HEK293 (cell line): ENCODE data around the gene LRRN2.

ENCODE experiments used
- CTCF ChIA-PET: fragments of 350-600 bp; formaldehyde crosslinking; extraction: SDS; loops from one replicate; lab custom pipeline; 2021; ENCODE audit warnings: antibody characterized with exemption; lab: Yijun Ruan, JAX
- POLR2A ChIA-PET: fragments of 300-600 bp; formaldehyde crosslinking; extraction: SDS; loops from one replicate; lab custom pipeline; 2020; ENCODE audit warnings: antibody characterized with exemption, inconsistent platforms; lab: Yijun Ruan, JAX
- H3K27ac ChIP-seq: fragments of 200-500 bp; sonication (Bioruptor generic); 2 replicates; pipeline ENCODE4 v1.5.1; 2014; ENCODE audit warnings: low read depth, low read length, control low read depth, inconsistent platforms; ENCODE audit errors: extremely low read depth
- H3K36me3 ChIP-seq, 2 experiments: fragments of 200-500 bp in 1 of 2; sonication (Bioruptor generic) in 1 of 2; 1 replicate in 1 of 2; 2 replicates in 1 of 2; pipeline ENCODE4 v1.5.1; 2014 to 2017; ENCODE audit warnings: inconsistent platforms in 2 of 2, low read length in 2 of 2; ENCODE audit not compliant: control insufficient read depth in 2 of 2, insufficient read depth in 1 of 2
- H3K4me1 ChIP-seq: fragments of 200-500 bp; sonication (Bioruptor generic); 2 replicates; pipeline ENCODE4 v1.5.1; 2014; ENCODE audit warnings: mild to moderate bottlenecking, low read length, inconsistent platforms; ENCODE audit not compliant: control insufficient read depth, insufficient read depth
- H3K4me3 ChIP-seq: 2 replicates; pipeline ENCODE4 v1.5.1; 2011; ENCODE audit warnings: low read depth, mild to moderate bottlenecking, control low read depth, low read length, moderate library complexity
- H3K9me3 ChIP-seq: fragments of 200-500 bp; sonication (Bioruptor generic); 2 replicates; pipeline ENCODE4 v1.5.1; 2014; ENCODE audit warnings: low read depth, low read length, inconsistent platforms; ENCODE audit not compliant: control insufficient read depth, insufficient read depth
- EGR2 ChIP-seq: fragments of 450-650 bp; formaldehyde crosslinking; IDR thresholded peaks from 2 replicates; pipeline ENCODE4 v1.5.1; 2016; ENCODE audit warnings: low read depth, missing biosample characterization, missing genetic modification characterization
- GLIS1 ChIP-seq: fragments of 450-650 bp; formaldehyde crosslinking; IDR thresholded peaks from 2 replicates; pipeline ENCODE4 v1.5.1; 2016; ENCODE audit warnings: missing biosample characterization, missing genetic modification characterization
- MEIS1 ChIP-seq: sonication (generic); formaldehyde crosslinking; IDR thresholded peaks from 2 replicates; pipeline ENCODE4 v1.8.1; 2022; ENCODE audit warnings: missing genetic modification reagents, mild to moderate bottlenecking, borderline replicate concordance
- TRIM28 ChIP-seq: IDR thresholded peaks from 2 replicates; pipeline ENCODE4 v1.6.1; 2011; ENCODE audit warnings: low read length, control low read depth, borderline replicate concordance
- ZBTB17 ChIP-seq: fragments of 450-650 bp; formaldehyde crosslinking; IDR thresholded peaks from 2 replicates; pipeline ENCODE4 v1.5.1; 2016; ENCODE audit warnings: missing biosample characterization, missing genetic modification characterization
- ZBTB21 ChIP-seq: fragments of 450-650 bp; formaldehyde crosslinking; IDR thresholded peaks from 2 replicates; pipeline ENCODE4 v1.5.1; 2017; ENCODE audit warnings: missing biosample characterization, missing genetic modification characterization
- ZFHX2 ChIP-seq: fragments of 450-650 bp; formaldehyde crosslinking; conservative IDR thresholded peaks from 2 replicates; pipeline ENCODE4 v1.5.1; 2016; ENCODE audit warnings: missing biosample characterization, missing genetic modification characterization
- ZIC2 ChIP-seq: fragments of 450-650 bp; formaldehyde crosslinking; IDR thresholded peaks from 2 replicates; pipeline ENCODE4 v1.5.1; 2016; ENCODE audit warnings: missing biosample characterization, missing genetic modification characterization
- ZNF10 ChIP-seq: fragments of 450-650 bp; formaldehyde crosslinking; IDR thresholded peaks from 2 replicates; pipeline ENCODE4 v1.5.1; 2017; ENCODE audit warnings: missing biosample characterization, missing genetic modification characterization
- ZNF112 ChIP-seq: fragments of 450-650 bp; formaldehyde crosslinking; IDR thresholded peaks from 2 replicates; pipeline ENCODE4 v1.5.0; 2017; ENCODE audit warnings: missing biosample characterization, missing genetic modification characterization
- ZNF16 ChIP-seq: fragments of 450-650 bp; formaldehyde crosslinking; IDR thresholded peaks from 2 replicates; pipeline ENCODE4 v1.5.1; 2016; ENCODE audit warnings: low read depth, missing biosample characterization, missing genetic modification characterization
- ZNF214 ChIP-seq: fragments of 450-650 bp; formaldehyde crosslinking; IDR thresholded peaks from 2 replicates; pipeline ENCODE4 v1.5.1; 2017; ENCODE audit warnings: missing biosample characterization, mild to moderate bottlenecking, missing genetic modification characterization, borderline replicate concordance
- ZNF223 ChIP-seq: fragments of 450-650 bp; formaldehyde crosslinking; IDR thresholded peaks from 2 replicates; pipeline ENCODE4 v1.5.1; 2016; ENCODE audit warnings: missing biosample characterization, missing genetic modification characterization
- ZNF266 ChIP-seq: fragments of 450-650 bp; formaldehyde crosslinking; IDR thresholded peaks from 2 replicates; pipeline ENCODE4 v1.5.1; 2016; ENCODE audit warnings: missing biosample characterization, missing genetic modification characterization, low read depth
- ZNF302 ChIP-seq: fragments of 450-650 bp; formaldehyde crosslinking; IDR thresholded peaks from 2 replicates; pipeline ENCODE4 v1.5.1; 2016; ENCODE audit warnings: missing biosample characterization, missing genetic modification characterization, low read depth
- ZNF623 ChIP-seq: fragments of 450-650 bp; formaldehyde crosslinking; IDR thresholded peaks from 2 replicates; pipeline ENCODE4 v1.5.1; 2016; ENCODE audit warnings: missing biosample characterization, missing genetic modification characterization
- ZNF664 ChIP-seq: fragments of 450-650 bp; formaldehyde crosslinking; IDR thresholded peaks from 2 replicates; pipeline ENCODE4 v1.5.1; 2016; ENCODE audit warnings: missing biosample characterization, missing genetic modification characterization
- ZNF791 ChIP-seq: fragments of 450-650 bp; formaldehyde crosslinking; IDR thresholded peaks from 2 replicates; pipeline ENCODE4 v1.5.1; 2016; ENCODE audit warnings: missing biosample characterization, missing genetic modification characterization
- TF ChIP-seq, protein P1 (sequence below): fragments of 450-650 bp; IDR thresholded peaks from 2 replicates; pipeline ENCODE4 v1.5.1; 2018; ENCODE audit warnings: missing biosample characterization, mild to moderate bottlenecking, missing genetic modification characterization
- TF ChIP-seq, protein P2 (sequence below): fragments of 450-650 bp; formaldehyde crosslinking; IDR thresholded peaks from 2 replicates; pipeline ENCODE4 v1.5.1; 2017; ENCODE audit warnings: missing biosample characterization, missing genetic modification characterization

The LRRN2 gene

DNA sequence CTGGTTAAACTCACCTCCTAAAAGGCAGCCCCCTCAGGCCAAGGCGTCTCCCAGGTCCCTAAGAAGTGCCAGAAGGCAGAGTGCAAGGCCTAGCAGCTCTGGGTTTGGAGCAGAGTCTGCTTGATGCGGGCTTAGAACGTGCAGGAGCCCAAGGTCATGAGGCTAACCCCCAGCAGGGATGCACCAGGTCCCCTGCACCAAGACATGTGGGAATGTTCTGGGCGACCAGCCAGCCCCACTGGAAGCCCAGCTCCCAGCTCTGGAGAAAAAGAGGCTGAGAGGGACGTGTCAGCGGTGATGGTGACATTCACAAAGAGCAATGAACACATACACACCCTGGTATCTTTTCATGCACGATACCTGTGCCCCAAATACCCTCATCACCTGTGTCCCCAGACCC, 5.1 kb downstream of the LRRN2 start:
- CTCF ChIA-PET = interaction anchor here (1.3 kb wide), 1 partner anchor 11 kb away, joined by 3 read pairs; no protein-coding TSS in a partner anchor
- Histone ChIP-seq H3K4me1 (no peaks in the 10 kb centered on the region), H3K36me3 (no peaks in the 10 kb centered on the region), H3K9me3 (no peaks in the 10 kb centered on the region), H3K27ac (no peak overlapping the region)
- TF ChIP-seq ZIC2 (tag by site-specific recombination) (peak; percentile 30; the same call in 1 of the 2 replicates), GLIS1 (tag by site-specific recombination) (peak; percentile 73), ZNF16 (tag by site-specific recombination) (no peak), ZNF266 (tag by site-specific recombination) (no peak)
- TF ChIP-seq, all 188 proteins: peak for 2
- POLR2A ChIA-PET = no interaction called here
- H3K4me3 ChIP-seq = no peak overlapping the region

DNA sequence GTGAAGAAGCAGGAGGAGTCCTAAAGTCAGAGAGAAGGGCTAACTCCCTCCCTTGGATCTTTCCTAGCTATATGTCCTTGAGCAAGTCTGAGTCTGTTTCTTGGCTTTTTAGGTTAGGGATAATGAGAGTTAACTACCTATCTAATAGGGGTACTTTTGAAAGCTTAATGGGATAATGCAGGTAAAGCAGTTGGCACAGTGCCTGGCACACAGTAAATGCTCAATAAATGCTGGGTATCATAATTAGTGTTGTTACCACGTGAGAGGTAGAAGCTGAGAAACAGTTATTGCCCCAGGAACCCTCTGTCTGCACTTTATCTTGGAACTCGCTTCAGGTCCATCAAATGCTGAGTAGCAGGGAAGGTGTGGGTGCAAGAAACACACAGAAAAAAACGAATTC, 5.5 kb downstream of the LRRN2 start:
- POLR2A ChIA-PET = no interaction called here
- no peaks in the 10 kb centered on the region for H3K36me3 ChIP-seq
- H3K4me1 ChIP-seq = no peaks in the 10 kb centered on the region
- no peak overlapping the region for H3K27ac ChIP-seq
- no peaks in the 10 kb centered on the region for H3K9me3 ChIP-seq
- H3K4me3 ChIP-seq = no peak overlapping the region
- CTCF ChIA-PET = no interaction called here
- TF ChIP-seq ZNF791 (tag by site-specific recombination) = no peak
- peak; percentile 82 for TF ChIP-seq ZNF664 (tag by site-specific recombination)
- TF ChIP-seq ZBTB17 (tag by site-specific recombination) = no peak
- TF ChIP-seq, protein P1, sequence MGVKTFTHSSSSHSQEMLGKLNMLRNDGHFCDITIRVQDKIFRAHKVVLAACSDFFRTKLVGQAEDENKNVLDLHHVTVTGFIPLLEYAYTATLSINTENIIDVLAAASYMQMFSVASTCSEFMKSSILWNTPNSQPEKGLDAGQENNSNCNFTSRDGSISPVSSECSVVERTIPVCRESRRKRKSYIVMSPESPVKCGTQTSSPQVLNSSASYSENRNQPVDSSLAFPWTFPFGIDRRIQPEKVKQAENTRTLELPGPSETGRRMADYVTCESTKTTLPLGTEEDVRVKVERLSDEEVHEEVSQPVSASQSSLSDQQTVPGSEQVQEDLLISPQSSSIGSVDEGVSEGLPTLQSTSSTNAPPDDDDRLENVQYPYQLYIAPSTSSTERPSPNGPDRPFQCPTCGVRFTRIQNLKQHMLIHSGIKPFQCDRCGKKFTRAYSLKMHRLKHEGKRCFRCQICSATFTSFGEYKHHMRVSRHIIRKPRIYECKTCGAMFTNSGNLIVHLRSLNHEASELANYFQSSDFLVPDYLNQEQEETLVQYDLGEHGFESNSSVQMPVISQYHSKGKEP = no peak

DNA sequence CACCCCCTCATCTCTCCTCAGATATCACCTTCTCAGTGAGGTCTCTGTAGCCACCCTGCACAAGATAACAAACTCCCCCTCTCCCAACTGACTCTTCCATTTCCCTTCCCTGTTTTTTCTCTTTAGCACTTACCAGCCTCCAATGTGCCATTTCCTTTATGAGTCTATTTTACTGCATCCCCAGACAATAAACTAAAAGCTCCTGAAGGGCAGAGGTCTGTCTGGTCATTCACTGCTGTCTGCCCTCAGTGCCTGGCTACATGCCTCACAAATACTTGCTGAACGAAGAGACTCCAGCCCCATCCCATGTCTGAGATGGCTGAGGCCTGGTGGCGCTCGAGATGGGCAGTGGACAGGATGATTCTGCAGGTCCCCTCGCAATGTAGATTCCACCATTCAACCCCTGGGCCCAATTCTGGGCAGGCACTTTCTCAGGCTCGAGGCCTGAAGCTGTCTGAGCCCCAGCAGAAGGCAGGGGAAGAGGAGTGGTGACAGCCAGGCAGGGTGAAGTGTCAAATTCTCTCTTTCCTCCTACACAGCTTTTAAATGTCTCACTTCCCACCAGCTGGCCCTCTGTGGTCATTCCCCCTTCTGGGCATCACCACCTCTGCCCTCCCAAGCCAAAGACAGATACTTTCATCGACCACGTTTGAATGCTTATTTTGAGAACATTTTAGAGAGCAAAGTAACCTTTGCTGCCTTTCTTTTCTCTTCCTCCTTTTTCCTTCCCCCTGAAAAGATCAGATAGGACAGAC, 6.6 kb downstream of the LRRN2 start:
- H3K27ac ChIP-seq = no peak overlapping the region
- ChIA-PET POLR2A (no interaction called here), CTCF (interaction anchor here (1.0 to 1.2 kb wide), 2 partner anchors 68 to 128 kb away, joined by 3 read pairs; no protein-coding TSS in a partner anchor)
- H3K4me3 ChIP-seq = no peak overlapping the region
- no peaks in the 10 kb centered on the region for H3K36me3 ChIP-seq
- no peaks in the 10 kb centered on the region for H3K4me1 ChIP-seq
- no peak for TF ChIP-seq TRIM28
- no peak for TF ChIP-seq ZNF112
- TF ChIP-seq ZNF302 (tag by site-specific recombination) = no peak
- TF ChIP-seq ZNF266 (tag by site-specific recombination) = no peak
- TF ChIP-seq ZNF10 (tag by site-specific recombination) = no peak
- TF ChIP-seq, protein P2, sequence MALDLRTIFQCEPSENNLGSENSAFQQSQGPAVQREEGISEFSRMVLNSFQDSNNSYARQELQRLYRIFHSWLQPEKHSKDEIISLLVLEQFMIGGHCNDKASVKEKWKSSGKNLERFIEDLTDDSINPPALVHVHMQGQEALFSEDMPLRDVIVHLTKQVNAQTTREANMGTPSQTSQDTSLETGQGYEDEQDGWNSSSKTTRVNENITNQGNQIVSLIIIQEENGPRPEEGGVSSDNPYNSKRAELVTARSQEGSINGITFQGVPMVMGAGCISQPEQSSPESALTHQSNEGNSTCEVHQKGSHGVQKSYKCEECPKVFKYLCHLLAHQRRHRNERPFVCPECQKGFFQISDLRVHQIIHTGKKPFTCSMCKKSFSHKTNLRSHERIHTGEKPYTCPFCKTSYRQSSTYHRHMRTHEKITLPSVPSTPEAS (tag by site-specific recombination) = no peak
- TF ChIP-seq ZBTB17 (tag by site-specific recombination) = no peak
- peak; percentile 53 for TF ChIP-seq EGR2 (tag by site-specific recombination)
- no peak for TF ChIP-seq MEIS1 (CRISPR knock-in tag)
- TF ChIP-seq ZNF623 = no peak
- no peak for TF ChIP-seq ZBTB21 (tag by site-specific recombination)
- TF ChIP-seq ZFHX2 (tag by site-specific recombination) = peak; percentile 18
- TF ChIP-seq ZNF214 (tag by site-specific recombination) = no peak
- TF ChIP-seq ZNF223 (tag by site-specific recombination) = no peak
- no peaks in the 10 kb centered on the region for H3K9me3 ChIP-seq
